Measurements from ENCODE around the gene ZNF639. TPM values are rescaled to one million over a fixed set of nuclear protein-coding genes. Genes with fewer than 3 reads are reported as not detected.
A peak's percentile ranks its signal among the peaks of the same experiment; 100 is the strongest.

Gene ZNF639
- total and polyA plus RNA-seq, 9 of the 15 experiments (the other 6 are each of a cell fraction or from before 2014, with no cell fraction given), result 17.6 to 88.1 (median 53.7) TPM

- peak; percentile 20 to 71 (median 38) for DNase-seq (ENCODE audit: extremely low read depth in 1 of 4, low spot score in 3 of 4)
- in situ Hi-C loops (cut with MboI) (loop anchor here (5.0 to 25.0 kb wide), 2 partner anchors 174 to 859 kb away; partner anchors contain the start of gene PIK3CA), intact Hi-C loops (cut with micrococcal nuclease) (loop anchor here (1.0 to 10.0 kb wide), 4 partner anchors 241 to 884 kb away; partner anchors contain the start of gene ACTL6A)
- peak overlapping the region; percentile 94; the same call in 1 of the 2 replicates for H3K4me3 ChIP-seq
- H4K20me1 ChIP-seq (replicated peaks; ENCODE audit: control insufficient read depth, insufficient read depth, low read length), result no peaks in the 10 kb centered on the region
- H3K4me2 ChIP-seq (ENCODE audit: insufficient read depth, low read length), result peak overlapping the region; percentile 86
- no peaks in the 10 kb centered on the region for H3K9me1 ChIP-seq (ENCODE audit: control insufficient read depth, insufficient read depth, low read length)
- ChIA-PET CTCF (ENCODE audit: low intra/inter-chr PET ratio) (interaction anchor here (0.5 to 2.5 kb wide), 6 partner anchors 159 to 306 kb away, joined by 3 to 18 read pairs (median 4); no protein-coding TSS in a partner anchor), POLR2A (interaction anchor here (0.5 to 2.1 kb wide), 9 partner anchors 15 to 302 kb away, joined by 3 to 7 read pairs (median 4); no protein-coding TSS in a partner anchor)
- H3K4me1 ChIP-seq (replicated peaks in 1 of 2; ENCODE audit: control insufficient read depth in 2 of 2, insufficient read depth in 2 of 2, low read length in 2 of 2), result peaks cover 15 to 23% of the 10 kb centered on the region in 2 experiments; a peak in 4 of 5 replicates
- H3K9me3 ChIP-seq (replicated peaks; ENCODE audit: control insufficient read depth, insufficient read depth, low read depth, low read length), result no peaks in the 10 kb centered on the region
- peak; percentile 20; the same call in 2 of the 3 replicates for ATAC-seq
- no TSS peak for BruUV-seq (replicated peaks)
- no peaks in the 10 kb centered on the region for H3K27me3 ChIP-seq (ENCODE audit: control insufficient read depth in 2 of 2, insufficient read depth in 2 of 2, low read length in 2 of 2)
- 5% methylated on average over 10 of the region's 10 CpGs for whole genome bisulfite sequencing (ENCODE audit: insufficient coverage, low coverage, missing lambda C conversion rate)
- H3K27ac ChIP-seq (ENCODE audit: extremely low read depth, low read depth, low read length), result peak overlapping the region; percentile 96; the same call in 2 of the 3 replicates
- H2AFZ ChIP-seq (ENCODE audit: low read depth, low read length), result peak overlapping the region; percentile 99
- H3K79me2 ChIP-seq (ENCODE audit: control insufficient read depth, insufficient read depth, low read length), result peaks cover 40% of the 10 kb centered on the region
- H3K9ac ChIP-seq (ENCODE audit: insufficient read depth in 1 of 2, low read depth in 2 of 2, low read length in 2 of 2), result peak overlapping the region in 1 of 2 experiments; percentile 89; a peak in 2 of 4 replicates
- H3K36me3 ChIP-seq (ENCODE audit: control insufficient read depth, insufficient read depth, low read length), result peaks cover 16% of the 10 kb centered on the region; the same call in 2 of the 3 replicates
- peak; percentile 67 for FAIRE-seq
- TF ChIP-seq STAG1 (CRISPR knock-in tag; IDR thresholded peaks at IDR 0.05; ENCODE audit: borderline replicate concordance), result peak; percentile 45; the same call in 1 of the 2 replicates
- peak in 1 of 2 experiments; percentile 24; a peak in 1 of 4 replicates for TF ChIP-seq RCOR1 (IDR thresholded peaks at IDR 0.05; ENCODE audit: borderline replicate concordance in 1 of 2, low read depth in 2 of 2, low read length in 2 of 2)
- TF ChIP-seq REST (IDR thresholded peaks at IDR 0.05; ENCODE audit: borderline replicate concordance), result peak; percentile 57; the same call in 1 of the 2 replicates
- no peak for TF ChIP-seq REST (CRISPR knock-in tag; IDR thresholded peaks at IDR 0.05; ENCODE audit: low read depth)
- 0 out of 2 replicates have a peak, but pooled peaks have one; percentile 27 for TF ChIP-seq ZC3H11A (IDR thresholded peaks at IDR 0.05; ENCODE audit: low read depth, low read length)
- TF ChIP-seq BRD9 (IDR thresholded peaks at IDR 0.05; ENCODE audit: low read depth, partially characterized antibody), result no peak
- TF ChIP-seq GATAD2B (IDR thresholded peaks at IDR 0.05; ENCODE audit: borderline replicate concordance), result 0 out of 2 replicates have a peak, but pooled peaks have one; percentile 33
- TF ChIP-seq PHB (CRISPR knock-in tag; IDR thresholded peaks at IDR 0.05), result no peak
- TF ChIP-seq EP300 (IDR thresholded peaks at IDR 0.05; ENCODE audit: low read length), result 0 out of 2 replicates have a peak, but pooled peaks have one; percentile 7
- peak; percentile 26; the same call in 1 of the 2 replicates for TF ChIP-seq DEAF1 (CRISPR knock-in tag; IDR thresholded peaks at IDR 0.05)
These were observed 1.1 kb upstream of the ZNF639 start for GRCh38 chr3:179321668-179322285.

Data from K562 (cell line).